ENCODE results near the gene ITFG1.

DNA sequence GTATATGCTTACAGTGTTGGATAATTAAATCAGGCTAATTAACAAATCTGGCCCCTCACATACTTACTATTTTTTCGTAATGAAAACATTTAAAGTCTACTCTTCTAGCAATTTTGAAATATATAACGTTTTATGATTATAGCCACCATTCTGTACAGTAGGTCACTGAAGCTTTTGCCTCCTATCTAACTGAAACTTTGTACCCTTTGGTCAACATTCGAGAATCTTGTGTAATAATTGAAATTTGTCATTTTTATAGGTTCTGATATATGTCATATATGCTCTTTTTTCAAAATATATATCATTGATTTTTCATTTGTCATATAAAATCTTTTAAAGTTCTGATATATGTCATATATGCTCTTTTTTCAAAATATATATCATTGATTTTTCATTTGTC, 12.9 kb upstream of the ITFG1 start:
- no peak for TF ChIP-seq RAD21 (IDR thresholded peaks at IDR 0.05 in 1 of 2, conservative IDR thresholded peaks at IDR 0.05 in 1 of 2; ENCODE audit: low read depth in 2 of 2, low read length in 2 of 2)
- TF ChIP-seq, protein P1, sequence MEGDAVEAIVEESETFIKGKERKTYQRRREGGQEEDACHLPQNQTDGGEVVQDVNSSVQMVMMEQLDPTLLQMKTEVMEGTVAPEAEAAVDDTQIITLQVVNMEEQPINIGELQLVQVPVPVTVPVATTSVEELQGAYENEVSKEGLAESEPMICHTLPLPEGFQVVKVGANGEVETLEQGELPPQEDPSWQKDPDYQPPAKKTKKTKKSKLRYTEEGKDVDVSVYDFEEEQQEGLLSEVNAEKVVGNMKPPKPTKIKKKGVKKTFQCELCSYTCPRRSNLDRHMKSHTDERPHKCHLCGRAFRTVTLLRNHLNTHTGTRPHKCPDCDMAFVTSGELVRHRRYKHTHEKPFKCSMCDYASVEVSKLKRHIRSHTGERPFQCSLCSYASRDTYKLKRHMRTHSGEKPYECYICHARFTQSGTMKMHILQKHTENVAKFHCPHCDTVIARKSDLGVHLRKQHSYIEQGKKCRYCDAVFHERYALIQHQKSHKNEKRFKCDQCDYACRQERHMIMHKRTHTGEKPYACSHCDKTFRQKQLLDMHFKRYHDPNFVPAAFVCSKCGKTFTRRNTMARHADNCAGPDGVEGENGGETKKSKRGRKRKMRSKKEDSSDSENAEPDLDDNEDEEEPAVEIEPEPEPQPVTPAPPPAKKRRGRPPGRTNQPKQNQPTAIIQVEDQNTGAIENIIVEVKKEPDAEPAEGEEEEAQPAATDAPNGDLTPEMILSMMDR (IDR thresholded peaks at IDR 0.05; ENCODE audit: control extremely low read depth in 1 of 3, insufficient read depth in 1 of 3, low read depth in 1 of 3, low read length in 3 of 3) = no peak
- no peak for TF ChIP-seq YY1 (IDR thresholded peaks at IDR 0.05; ENCODE audit: low read depth, low read length)

Measured in H1 (cell line).